HT-29 (cell line): ENCODE measurements around the gene ITGA5. TPM values are rescaled to one million over a fixed set of nuclear protein-coding genes. Genes with fewer than 3 reads are reported as not detected.

ENCODE experiments used
- DNase-seq: peaks from one replicate; pipeline ENCODE4 v3.0.0-alpha.2; 2015; ENCODE audit warnings: low spot score
- total RNA-seq: library from RNA; depleted of rRNA; stranded (reverse); fragments of >200 nt; shearing (Covaris generic); gene quantifications from 2 replicates; pipeline ENCODE4 v1.2.3, GENCODE V29; 2014

ITGA5 gene
- total RNA-seq, 1 experiment from 2014 or later, result not detected

DNA sequence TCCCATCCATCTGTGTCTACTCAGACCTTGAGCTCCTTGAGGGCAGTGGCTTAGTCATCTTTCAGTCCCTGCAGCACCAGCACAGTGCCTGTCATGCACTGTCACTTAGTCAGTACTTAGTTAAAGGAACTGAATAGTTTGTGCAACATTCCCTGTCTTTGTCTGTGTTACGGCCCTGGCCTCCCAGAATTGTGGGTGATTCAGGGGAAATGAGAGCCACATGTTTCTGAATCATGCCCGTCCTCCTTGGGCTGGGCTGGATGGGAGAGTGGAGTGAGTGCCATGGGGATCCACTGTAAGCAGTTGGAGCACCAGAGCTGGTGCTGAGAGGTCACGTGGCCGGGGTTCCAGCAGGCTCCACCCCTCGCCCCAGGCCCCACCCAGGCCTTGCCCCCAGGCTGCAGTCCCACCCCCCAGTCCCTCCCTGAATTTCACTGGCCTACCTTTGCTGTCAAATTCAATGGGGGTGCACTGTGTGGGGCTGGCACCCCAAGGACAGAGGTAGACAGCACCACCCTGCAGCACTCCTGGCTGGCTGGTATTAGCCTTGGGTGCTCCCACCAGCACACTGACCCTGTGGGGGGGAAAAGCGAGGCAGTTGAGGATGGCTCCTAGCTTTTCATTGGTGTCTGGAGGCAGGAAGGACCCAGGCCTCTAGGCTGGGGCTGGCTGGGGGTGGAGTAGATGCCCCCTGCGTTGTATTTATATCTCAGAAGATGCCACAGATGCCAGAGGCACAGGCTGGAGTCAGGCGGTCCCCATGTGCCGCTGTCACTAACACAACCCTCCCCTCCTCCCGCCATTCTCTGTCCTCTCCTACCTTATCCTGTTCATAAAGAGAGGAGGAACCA, 7.5 kb downstream of the ITGA5 start:
- DNase-seq, result no peak

DNA sequence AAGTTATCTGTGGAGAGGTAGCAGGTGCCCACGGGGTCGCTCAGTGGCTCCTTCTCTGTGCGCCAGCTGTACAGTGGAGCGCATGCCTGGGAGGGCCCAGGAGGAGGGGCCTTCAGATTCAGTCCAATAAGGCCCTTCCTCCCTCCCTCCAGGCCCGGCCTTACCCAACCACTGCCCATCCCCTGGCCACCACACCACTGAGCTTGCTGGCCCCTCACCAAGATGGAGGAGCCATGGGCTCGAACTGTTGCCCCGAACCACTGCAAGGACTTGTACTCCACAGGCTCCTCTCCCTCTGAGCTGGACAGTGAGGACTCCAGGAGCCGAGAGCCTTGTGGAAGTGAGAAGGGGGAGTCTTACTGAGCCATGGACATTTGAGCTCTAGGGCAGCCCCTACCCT, 9.8 kb downstream of the ITGA5 start:
- no peak for DNase-seq

DNA sequence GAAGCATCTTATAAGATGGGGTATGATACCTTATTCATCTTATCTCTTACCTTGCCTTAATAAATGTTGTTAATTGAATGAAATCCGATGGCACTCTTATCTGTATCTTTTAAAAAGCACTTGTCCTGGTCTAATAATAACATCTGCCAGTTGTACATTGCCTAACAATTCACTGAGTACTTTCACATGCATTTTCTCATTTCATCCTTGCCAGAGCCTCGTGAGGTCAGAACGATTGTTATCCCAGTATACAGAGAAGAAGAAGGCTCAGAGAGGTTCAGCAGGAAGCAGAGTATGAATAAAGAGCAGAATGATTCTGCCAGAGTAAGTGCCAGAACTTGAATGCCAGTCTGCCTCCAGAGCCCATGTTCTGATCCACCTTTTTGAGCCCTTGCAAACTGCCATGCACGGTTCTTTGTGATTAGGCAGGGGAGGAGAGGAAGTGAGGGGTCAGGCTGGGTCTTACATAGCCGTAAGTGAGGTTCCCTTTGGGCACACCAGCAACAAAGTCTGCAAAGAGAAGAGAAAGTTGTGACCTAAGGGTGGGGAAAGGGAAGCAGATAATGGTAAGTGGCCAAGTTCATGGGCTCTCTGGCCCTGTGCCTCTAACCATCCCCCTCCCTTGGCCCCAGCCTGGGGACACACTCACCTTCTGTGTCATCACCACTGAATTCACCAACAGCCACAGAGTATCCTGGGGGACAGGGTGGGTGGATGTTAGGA, 11.7 kb downstream of the ITGA5 start:
- no peak for DNase-seq

DNA sequence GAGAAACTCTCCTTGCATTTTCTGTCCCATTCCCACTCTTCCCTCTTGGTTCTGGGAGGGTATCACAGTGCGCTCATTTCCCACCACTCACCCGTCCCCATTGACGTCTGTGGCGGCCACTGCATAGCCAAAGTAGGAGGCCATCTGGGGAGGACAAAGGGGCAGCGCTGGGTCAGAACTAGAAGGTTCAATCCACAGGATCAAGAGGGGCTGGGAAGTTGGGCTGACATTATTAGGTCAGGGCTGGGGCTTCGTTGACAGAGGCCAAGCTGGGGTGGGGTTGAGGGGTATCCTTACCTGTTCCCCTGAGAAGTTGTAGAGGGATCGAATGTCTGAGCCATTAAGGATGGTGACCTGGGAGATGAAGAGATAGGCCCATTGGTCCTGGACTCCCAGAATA, 13.5 kb downstream of the ITGA5 start:
- no peak for DNase-seq

DNA sequence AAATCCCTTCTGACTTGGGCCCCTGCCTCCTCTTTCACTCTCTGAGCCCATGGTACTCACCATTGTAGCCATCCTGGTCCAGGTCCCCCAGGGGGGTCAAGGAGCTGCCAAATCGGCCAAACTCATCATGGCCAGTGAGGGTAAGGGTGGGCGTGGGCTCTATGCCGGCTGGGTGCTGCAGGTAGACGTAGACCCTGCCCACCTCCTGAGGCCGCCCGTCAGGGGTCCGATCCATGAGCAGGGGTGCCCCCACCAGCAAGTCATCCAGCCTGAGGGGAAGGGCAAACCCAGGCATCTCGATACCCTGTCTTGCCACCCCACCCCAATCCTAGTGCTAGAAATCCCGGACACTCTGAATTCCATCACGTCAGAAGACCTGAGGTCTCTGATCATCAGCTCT, 14.0 kb downstream of the ITGA5 start:
- no peak for DNase-seq

DNA sequence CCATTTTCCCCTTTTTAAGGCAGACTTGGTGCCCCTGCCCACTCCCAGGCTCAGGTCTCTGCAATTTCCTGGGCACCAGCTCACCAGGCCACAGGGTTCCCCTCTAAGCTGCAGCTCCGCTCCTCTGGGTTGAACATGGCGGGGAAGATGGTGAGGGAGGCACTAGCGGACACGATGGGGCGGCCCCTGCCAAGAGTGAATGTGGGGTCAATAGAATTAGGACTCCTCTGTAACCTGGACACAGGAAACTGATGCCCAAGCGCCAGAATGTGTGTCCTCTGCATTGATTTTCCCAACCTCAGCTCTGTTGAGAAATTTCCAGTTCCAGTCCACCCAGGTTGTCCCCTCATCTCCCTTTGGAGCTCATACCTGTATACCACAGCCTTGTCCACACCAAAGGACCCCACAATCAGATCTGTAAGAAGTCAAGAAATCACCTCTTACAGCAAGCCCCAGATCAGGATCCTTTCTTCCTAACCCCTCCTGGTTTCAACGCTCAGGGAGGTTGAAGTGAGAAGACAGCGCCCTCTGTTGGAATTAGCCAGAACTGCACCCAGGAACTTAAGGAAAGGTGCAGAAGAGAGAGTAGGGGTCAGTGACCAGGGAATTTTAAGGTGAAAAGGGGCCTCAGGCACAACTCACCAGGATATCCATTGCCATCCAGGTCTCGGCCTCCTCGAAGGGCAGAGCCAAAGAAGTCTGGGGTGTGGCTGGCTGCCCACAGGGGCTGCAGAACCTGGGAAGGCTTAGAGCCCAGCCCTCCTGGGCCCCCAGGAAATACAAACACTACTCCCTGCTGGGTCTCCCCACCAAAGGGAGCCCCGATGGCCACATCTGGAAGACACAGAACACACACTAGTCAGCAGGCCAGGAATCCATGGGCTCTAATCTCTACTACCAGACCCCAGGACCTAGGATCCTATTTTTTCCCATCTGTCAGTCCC, 14.7 kb downstream of the ITGA5 start:
- DNase-seq, result peak; percentile 58

DNA sequence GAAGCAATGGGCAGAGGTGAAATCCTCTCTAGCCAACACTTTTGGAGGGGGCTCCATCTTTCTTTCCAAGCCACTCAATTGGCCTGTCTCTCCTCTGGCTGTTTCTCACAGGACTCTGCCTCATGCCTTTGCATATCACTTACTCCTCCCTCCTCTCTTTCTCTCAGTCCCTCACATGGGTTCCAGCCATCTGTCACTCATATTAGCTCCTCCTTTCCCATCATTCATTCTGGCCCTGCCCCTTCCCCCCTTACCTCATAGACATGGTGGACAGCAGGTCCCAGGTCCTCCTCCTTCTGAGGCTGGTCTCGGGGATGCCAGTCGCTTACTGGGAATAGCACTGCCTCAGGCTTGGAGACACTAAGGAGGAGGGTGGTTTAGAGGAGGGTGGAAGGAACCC, 17.9 kb downstream of the ITGA5 start:
- no peak for DNase-seq

DNA sequence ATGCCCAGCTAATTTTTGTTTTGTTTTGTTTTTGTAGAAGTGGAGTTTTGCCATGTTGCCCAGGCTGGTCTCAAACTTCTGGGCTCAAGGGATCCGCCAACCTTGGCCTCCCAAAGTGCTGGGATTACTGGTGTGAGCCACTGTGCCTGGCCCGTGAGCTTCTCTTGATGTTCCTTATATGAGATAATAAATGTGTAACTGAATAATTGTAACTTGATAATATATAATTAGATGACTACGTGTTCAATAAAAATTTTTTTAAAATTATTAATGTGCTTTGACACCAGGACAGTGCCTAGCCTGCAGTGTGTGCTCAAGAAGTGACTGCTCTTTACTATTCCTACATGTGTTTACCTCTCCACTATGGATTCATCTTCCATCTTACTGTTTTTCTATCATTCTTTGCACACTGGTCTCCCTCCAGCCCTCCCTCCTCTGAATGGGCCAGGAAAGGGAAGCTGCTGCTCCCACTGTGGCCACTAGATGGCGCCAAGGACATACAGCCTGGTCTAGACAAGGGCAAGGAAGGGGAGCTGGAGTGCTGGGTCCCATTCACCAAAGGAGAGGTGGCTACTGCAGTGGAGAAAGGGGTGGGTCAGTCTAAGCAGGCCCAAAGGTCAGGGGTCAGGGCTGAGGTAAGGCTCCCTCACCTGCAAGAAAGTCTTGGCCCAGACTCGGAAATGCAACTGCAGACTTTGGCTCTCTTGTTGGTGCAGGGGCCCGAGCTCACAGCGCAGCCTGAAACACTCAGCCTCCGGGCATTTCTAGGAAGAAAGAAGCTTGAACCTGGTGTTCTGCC, 19.9 kb downstream of the ITGA5 start:
- peak; percentile 86 for DNase-seq

DNA sequence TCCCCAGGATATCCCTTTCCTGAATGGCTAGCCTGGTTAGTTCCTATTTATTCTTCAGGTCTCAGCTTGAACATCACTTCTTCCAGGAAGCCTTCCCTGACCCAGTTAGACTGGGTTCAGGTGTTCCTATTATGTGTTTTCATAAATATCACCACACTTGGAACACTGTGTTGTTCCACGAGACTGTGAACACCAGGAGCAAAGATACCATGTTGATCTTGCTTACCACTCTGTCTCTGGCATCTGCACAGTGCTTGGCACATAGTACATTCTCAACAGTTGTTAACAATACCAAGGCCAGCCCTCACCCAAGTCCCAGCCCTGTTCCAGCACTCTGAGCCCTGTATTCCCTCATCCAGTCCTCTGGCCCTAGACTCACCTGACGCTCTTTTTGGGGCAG, 20.8 kb downstream of the ITGA5 start:
- no peak for DNase-seq

DNA sequence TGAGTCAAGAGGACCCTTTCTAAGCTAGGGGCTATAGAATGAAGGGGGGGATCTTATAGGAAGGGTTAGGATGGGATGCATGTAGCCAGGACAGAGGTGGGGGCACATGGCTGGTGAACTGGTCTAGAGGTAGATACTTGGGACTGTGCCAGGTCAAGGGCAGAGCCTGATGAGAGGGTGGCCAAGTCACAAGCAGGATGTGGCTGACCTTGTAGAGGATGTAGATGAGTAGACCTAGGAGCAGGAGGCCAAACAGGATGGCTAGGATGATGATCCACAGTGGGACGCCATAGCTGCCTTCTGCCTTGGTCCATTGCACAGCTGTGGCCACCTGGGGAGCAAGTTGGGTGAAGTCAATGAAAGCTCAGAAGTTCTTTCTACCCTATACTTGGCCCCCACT, 21.9 kb downstream of the ITGA5 start:
- no peak for DNase-seq

DNA sequence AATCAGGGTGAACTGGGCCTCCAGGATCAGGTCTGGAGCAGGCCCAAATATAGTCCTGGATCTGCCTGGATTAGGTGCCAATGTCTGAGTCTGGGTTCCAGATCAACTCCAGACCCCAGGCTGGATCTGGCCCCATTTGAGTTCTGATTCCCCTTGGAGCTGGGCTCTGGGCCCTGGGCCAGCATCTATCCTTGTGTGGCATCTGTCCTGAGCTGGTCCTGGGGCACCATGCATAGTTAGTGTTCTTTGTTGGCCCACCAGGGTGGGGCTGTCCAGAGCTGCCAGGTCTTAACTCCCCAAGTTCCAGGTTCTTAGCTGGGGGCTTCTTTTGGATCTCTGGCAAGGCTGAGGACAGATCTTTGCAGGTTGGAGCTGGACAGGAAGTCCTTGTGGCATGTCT, 23.5 kb downstream of the ITGA5 start:
- DNase-seq, result no peak

DNA sequence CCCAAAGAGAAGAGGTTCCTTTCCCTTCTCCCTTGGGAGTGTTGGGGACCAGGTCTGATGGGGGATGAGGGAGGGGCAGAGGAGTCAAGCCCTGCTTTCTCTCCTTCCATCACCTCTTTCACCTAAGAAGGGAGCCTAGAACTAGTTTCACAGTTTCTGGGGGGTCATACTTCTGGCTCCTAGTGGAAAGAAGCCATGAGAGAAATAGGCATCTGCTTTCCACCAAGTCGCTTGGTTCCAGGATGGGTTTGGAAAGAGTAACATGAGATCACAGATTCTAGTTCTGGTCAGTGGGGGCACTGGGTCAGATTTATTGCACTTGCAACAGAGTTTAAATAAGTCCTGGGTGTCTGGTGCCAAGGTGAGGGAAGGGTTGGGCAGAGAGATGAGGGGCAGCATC, 24.1 kb downstream of the ITGA5 start:
- no peak for DNase-seq

DNA sequence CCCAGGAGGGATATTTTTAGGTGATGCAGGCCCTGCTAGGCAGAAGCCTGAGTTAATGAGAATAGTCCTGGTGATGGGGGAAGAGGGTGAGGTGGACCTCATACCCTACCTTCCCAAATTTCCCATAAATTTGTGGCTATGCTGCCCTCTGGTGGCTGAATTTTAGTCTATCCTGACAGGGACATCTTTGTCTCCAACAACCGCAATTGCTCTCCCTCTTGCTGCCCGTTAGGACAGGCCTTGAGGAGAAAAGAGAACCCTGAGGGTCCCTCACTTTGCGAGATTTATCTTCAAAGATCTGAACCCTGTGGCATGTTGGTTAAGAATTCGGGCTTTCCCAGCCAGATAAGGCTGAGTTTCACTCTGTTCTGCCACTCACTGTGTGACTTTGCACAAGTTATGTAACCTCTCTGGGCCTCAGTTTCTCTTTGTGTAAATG, 24.8 kb downstream of the ITGA5 start:
- peak; percentile 65 for DNase-seq

DNA sequence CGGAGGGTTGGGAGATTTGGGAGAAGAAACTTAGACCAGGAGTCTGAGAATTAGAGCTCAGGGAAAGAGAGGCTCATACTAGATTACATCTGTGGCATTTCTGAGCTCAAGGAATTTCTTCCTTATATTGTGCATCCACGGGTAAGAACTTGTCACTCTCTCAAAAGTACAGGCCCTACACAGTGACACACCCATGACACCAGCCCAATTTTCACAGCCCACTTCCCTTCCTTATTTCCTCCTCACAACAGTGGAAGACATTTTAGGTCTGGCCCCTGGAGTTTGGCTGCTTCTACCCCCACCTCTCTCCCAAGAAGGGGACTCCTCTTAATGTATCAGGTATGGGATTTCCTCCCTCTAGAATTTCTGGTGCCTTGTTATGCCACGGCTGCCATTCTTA, 25.3 kb downstream of the ITGA5 start:
- no peak for DNase-seq

DNA sequence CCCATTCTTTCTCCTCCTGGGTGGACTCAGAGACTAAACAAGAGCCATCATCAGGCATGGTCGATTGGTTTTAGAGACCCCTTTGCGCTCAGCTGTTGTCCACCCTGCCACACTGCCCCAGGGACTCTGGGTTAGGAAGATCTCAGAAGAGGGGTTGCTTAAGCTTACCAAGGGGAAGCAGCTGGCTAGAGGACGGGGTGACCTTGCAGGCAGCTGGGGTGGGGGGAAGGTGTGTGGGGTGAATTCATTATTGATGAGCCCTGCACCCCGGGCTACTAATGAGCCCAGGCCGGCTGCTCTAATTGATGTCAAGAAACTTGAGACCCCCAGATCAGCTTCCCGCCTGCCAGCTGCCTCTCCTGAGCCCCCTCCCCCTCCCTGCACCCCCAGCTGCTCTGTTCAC, 25.9 kb downstream of the ITGA5 start:
- DNase-seq, result no peak

DNA sequence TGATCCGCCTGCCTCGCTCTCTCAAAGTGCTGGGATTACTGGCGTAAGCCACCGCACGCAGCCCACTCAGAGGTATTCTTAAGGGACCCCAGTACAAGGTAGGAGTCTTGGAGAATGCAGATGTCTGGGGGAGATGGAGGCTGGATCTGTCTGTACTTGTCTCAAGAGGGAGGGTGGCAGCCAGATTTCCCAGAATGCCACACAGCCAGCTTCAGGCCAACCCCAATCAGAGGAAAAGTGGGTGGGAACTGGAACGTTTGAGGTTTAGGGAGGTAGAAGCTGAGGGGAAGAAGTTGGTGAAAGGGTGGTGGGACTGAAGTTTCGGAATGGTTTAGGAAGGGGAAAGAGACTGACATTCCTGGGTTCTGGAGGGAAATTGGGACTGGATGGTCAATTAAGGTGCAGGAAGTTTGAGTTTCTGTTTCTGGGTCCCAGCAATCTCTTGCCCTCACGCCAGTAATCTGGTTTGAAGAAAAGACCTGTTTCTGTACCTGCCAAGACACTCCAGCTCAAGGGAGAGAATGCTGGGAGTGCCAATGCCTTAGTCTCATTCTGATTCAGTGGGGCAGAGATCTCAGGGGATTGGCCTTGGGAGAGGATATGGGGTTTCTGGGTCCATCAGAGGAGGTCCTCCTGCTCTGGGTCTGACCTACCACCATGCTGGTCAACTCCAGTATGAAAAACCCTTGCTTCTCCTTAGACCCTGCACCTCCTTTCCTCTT, 26.4 kb downstream of the ITGA5 start:
- no peak for DNase-seq

DNA sequence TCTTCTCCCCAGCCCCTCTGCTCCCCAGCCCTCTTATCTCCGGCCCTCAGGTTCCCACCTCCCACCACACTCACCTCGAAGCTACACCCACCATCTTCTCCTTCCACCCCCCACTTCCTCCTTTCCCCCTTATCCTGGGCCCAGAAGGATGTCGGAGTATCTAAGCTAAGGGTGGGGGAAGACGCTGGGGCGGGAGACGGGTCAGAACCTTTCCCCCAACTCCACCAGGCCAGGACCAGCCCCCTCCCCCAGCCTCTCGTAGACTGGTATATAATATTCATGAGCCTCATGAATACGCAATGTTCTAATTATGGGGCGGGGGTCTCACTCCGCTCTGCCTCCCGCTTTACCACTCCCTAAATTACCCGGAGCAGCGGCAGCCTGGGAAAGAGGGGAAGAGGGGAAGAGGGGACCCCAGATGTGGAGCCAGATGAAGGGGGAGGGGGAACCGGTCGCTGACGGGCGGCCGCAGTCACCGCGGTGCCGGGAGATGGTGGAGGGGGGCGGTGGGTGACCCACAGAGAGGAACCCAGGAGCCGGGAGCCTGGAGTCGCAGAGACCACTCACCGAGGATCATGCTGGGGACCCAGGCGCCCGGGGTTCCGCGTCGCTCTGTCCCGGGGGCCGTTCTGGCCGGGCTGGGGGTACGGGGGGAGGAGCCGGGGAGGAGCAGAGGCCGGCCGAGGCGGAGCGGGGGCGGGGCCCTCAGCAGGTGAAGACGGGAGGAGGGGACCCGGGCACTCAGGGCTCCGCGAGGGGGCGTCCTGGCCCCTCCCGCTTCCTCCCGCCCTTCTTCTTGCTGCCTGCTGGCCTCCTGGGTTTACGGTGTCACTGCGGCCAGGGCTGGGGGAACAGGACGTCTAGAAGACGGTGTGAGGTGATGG, 28.2 kb downstream of the ITGA5 start:
- DNase-seq, result no peak

DNA sequence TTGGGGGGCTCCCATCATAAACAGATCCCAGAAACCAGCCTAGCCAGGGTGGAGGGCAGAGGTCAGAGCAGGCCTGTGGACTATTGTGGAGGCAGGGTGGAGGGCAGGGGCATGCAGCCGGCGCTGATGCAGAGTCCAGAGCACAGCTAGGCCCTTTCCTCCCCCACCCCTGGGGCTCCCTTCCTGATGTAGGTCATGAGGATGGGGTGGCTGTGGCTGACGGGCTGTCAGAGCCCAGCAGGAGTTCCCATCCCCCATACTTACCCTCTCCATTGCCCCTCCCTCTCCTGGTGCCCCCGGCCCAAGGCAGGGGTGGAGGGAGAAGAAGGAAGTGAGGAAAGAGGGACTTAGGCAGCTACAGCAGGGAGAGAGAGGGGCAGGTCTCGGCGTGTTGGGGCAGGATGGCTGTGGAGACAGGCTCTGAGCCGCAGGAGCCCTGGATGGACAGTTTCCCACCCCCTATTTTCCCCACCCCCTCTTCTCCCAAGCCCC, 28.8 kb downstream of the ITGA5 start:
- DNase-seq, result no peak

DNA sequence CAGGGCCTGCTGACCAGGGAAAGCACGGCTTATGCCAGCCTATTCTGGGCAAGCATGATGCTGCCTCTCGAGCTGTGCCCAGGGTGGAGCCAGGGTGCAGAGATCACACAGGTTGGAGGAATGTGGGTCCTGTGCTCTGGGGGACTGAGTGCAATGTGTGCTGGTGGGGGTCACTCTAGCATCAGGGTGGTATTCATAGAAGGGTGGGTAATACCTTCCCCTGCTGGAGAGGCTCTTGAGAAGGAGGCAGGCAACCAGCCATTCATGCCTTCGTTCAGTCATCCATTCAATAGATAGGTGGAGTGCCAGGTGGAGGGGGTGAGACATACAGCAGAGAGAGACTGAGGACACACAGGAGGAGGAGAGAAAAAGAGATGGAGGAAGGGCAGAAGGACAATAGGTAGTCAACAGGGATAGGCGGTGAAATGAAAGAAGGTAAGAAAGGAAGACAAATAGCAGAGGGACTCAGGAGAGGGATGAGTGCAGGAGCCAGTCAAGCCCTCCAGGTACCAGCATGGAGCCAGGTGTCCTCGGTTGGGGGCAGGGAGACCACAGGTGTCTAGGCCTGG, 29.4 kb downstream of the ITGA5 start:
- no peak for DNase-seq
